Measurements from ENCODE around the gene MORC3.

The MORC3 gene

GRCh38 chr21:36425286-36425685, 105.3 kb downstream of the MORC3 start:
- DNase-seq, result no peak

Data from NCI-H1092 treated with DMSO at 0.1 percent for 48 hours (cell line).